HCT116 (cell line): ENCODE data around the gene ADRA2A. TPM values are rescaled to one million over a fixed set of nuclear protein-coding genes. Genes with fewer than 3 reads are reported as not detected.

Experiments used
- ATAC-seq: fragments of 200-7000 bp; cut with Tn5 transposase; 2 replicates; pipeline ENCODE4 v1.9.1; 2020; ENCODE audit warnings: mild to moderate bottlenecking, moderate library complexity
- BruUV-seq: library from RNA; stranded (reverse); fragments of 400-500 nt; replicated peaks from 2 replicates; lab custom pipeline; 2021; lab: Mats Ljungman, UMichigan
- CTCF ChIA-PET: fragments of 300-600 bp; sonication (Branson Sonifier 250); formaldehyde crosslinking; loops from one replicate; lab custom pipeline; 2021; ENCODE audit warnings: antibody characterized with exemption; lab: Charles Lee
- POLR2A ChIA-PET: fragments of 300-600, 350-600 bp; sonication (Branson Sonifier 250); formaldehyde crosslinking; loops from one replicate; lab custom pipeline; 2021; ENCODE audit warnings: antibody characterized with exemption; lab: Charles Lee
- RAD21 ChIA-PET, 2 experiments: fragments of 300-600 bp; sonication (Branson Sonifier 250); formaldehyde crosslinking; loops; one replicate each; lab custom pipeline; 2023; ENCODE audit warnings: low total read pairs in 2 of 2; ENCODE audit not compliant: uncharacterized antibody in 2 of 2, unreplicated experiment in 2 of 2, low non-redundant PET in 1 of 2; lab: Charles Lee
- DNase-seq: peaks from one replicate; pipeline ENCODE4 v3.0.0-alpha.2; 2010; ENCODE audit warnings: low read depth, low spot score
- H2AFZ ChIP-seq: fragments of 200-600 bp; shearing (Covaris generic), sonication (generic); 2 replicates; pipeline ENCODE4 v1.6.1; 2017; ENCODE audit warnings: low read depth, mixed run types, mixed read lengths, antibody characterized with exemption, low read length; ENCODE audit not compliant: poor library complexity, severe bottlenecking
- H3K27ac ChIP-seq: 2 replicates; pipeline ENCODE4 v1.5.1; 2012; ENCODE audit warnings: low read depth, low read length
- H3K27me3 ChIP-seq: fragments of 200-600 bp; sonication (generic); 2 replicates; pipeline ENCODE4 v1.6.1; 2016; ENCODE audit warnings: mixed run types, low read length, mixed read lengths; ENCODE audit not compliant: insufficient read depth
- H3K36me3 ChIP-seq, 2 experiments: fragments of 200-500 bp in 1 of 2; fragments of 200-600 bp in 1 of 2; sonication (Bioruptor generic) in 1 of 2; sonication (generic) in 1 of 2; 2 replicates each; pipeline versions ENCODE4 v1.5.1 to v1.6.1; 2014 to 2016; ENCODE audit warnings: low read length in 2 of 2, inconsistent platforms in 1 of 2, mixed read lengths in 1 of 2, mixed run types in 1 of 2; ENCODE audit not compliant: insufficient read depth in 2 of 2, control insufficient read depth in 1 of 2
- H3K4me1 ChIP-seq, 2 experiments: fragments of 200-600 bp in 1 of 2; sonication (generic) in 1 of 2; 2 replicates each; pipeline versions ENCODE4 v1.5.1 to v1.6.1; 2012 to 2017; ENCODE audit warnings: low read length in 2 of 2, inconsistent platforms in 1 of 2, mild to moderate bottlenecking in 1 of 2, mixed read lengths in 1 of 2, mixed run types in 1 of 2, moderate library complexity in 1 of 2; ENCODE audit not compliant: insufficient read depth in 2 of 2, control insufficient read depth in 1 of 2
- H3K4me2 ChIP-seq: fragments of 200-600 bp; sonication (generic); 2 replicates; pipeline ENCODE4 v1.6.1; 2017; ENCODE audit warnings: mixed run types, low read length, mixed read lengths
- H3K4me3 ChIP-seq, 2 experiments: fragments of 200-600 bp in 1 of 2; sonication (generic) in 1 of 2; replicated peaks in 1 of 2; 2 replicates each; pipeline ENCODE4 v1.5.1; 2011 to 2016; ENCODE audit warnings: low read length in 2 of 2, control low read depth in 1 of 2, low read depth in 1 of 2, mild to moderate bottlenecking in 1 of 2, mixed read lengths in 1 of 2, mixed run types in 1 of 2
- H3K79me2 ChIP-seq: fragments of 200-600 bp; sonication (generic); 2 replicates; pipeline ENCODE4 v1.6.1; 2017; ENCODE audit warnings: mild to moderate bottlenecking, mixed run types, low read length, moderate library complexity, mixed read lengths; ENCODE audit not compliant: insufficient read depth
- H3K9ac ChIP-seq: fragments of 200-600 bp; sonication (generic); 2 replicates; pipeline ENCODE4 v1.6.1; 2016; ENCODE audit warnings: low read length, mixed read lengths
- H3K9me2 ChIP-seq: fragments of 200-600 bp; sonication (generic), shearing (Covaris generic); 2 replicates; pipeline ENCODE4 v1.6.1; 2017; ENCODE audit warnings: mixed run types, mild to moderate bottlenecking, moderate library complexity; ENCODE audit not compliant: insufficient read depth
- H3K9me3 ChIP-seq, 2 experiments: fragments of 200-500 bp in 1 of 2; fragments of 200-600 bp in 1 of 2; sonication (Bioruptor generic) in 1 of 2; sonication (generic) in 1 of 2; 2 replicates each; pipeline ENCODE4 v1.6.1; 2014 to 2017; ENCODE audit warnings: low read length in 2 of 2, mixed read lengths in 2 of 2, inconsistent platforms in 1 of 2, low read depth in 1 of 2, mild to moderate bottlenecking in 1 of 2, mixed run types in 1 of 2, moderate library complexity in 1 of 2; ENCODE audit not compliant: control insufficient read depth in 1 of 2, insufficient read depth in 1 of 2
- H4K20me1 ChIP-seq: fragments of 200-600 bp; sonication (generic), shearing (Covaris generic); 2 replicates; pipeline ENCODE4 v1.6.1; 2017; ENCODE audit warnings: mixed run types, mild to moderate bottlenecking, moderate library complexity; ENCODE audit not compliant: insufficient read depth
- CEBPB ChIP-seq: IDR thresholded peaks from 2 replicates; pipeline ENCODE4 v1.6.1; 2012; ENCODE audit warnings: low read depth
- CTCF ChIP-seq, 3 experiments: fragments of 200-600 bp in 1 of 3; sonication (generic) in 1 of 3; IDR thresholded peaks in 2 of 3; conservative IDR thresholded peaks in 1 of 3; 2 replicates each; pipeline ENCODE4 v1.5.1; 2012 to 2017; ENCODE audit warnings: low read depth in 2 of 3, low read length in 2 of 3, antibody characterized with exemption in 1 of 3, borderline replicate concordance in 1 of 3, control low read depth in 1 of 3, mild to moderate bottlenecking in 1 of 3, mixed read lengths in 1 of 3, mixed run types in 1 of 3, moderate library complexity in 1 of 3; ENCODE audit not compliant: insufficient read depth in 1 of 3
- EGR1 ChIP-seq: IDR thresholded peaks from 2 replicates; pipeline ENCODE4 v1.6.1; 2012; ENCODE audit warnings: low read depth
- ELF1 ChIP-seq: IDR thresholded peaks from 2 replicates; pipeline ENCODE4 v1.6.1; 2012; ENCODE audit warnings: low read depth, borderline replicate concordance
- EZH2 ChIP-seq: fragments of 200-600 bp; sonication (generic); IDR thresholded peaks from 2 replicates; pipeline ENCODE4 v1.6.1; 2017; ENCODE audit warnings: antibody characterized with exemption, mixed run types
- EZH2phosphoT487 ChIP-seq: fragments of 200-600 bp; IDR thresholded peaks from 2 replicates; pipeline ENCODE4 v1.6.1; 2018; ENCODE audit warnings: antibody characterized with exemption, borderline replicate concordance
- MAX ChIP-seq: IDR thresholded peaks from 2 replicates; pipeline ENCODE4 v1.6.1; 2012
- POLR2A ChIP-seq: IDR thresholded peaks from 2 replicates; pipeline ENCODE4 v1.7.0; 2011; ENCODE audit warnings: borderline replicate concordance; ENCODE audit not compliant: insufficient read depth, insufficient read length; ENCODE audit errors: extremely low read depth
- POLR2AphosphoS5 ChIP-seq: IDR thresholded peaks from 2 replicates; pipeline ENCODE4 v1.6.1; 2011; ENCODE audit warnings: mild to moderate bottlenecking, low read depth, low read length, moderate library complexity
- REST ChIP-seq: IDR thresholded peaks from 2 replicates; pipeline ENCODE4 v1.6.1; 2012; ENCODE audit warnings: low read depth
- SP1 ChIP-seq: IDR thresholded peaks from 2 replicates; pipeline ENCODE4 v1.6.1; 2012; ENCODE audit warnings: low read depth
- ZBTB33 ChIP-seq: IDR thresholded peaks from 2 replicates; pipeline ENCODE4 v1.6.1; 2011; ENCODE audit warnings: mild to moderate bottlenecking, low read length, moderate library complexity; ENCODE audit not compliant: insufficient replicate concordance; ENCODE audit errors: extremely low read depth
- ZFX ChIP-seq: fragments of 450-650 bp; IDR thresholded peaks from 2 replicates; pipeline ENCODE4 v1.6.1; 2017
- intact Hi-C: fragments of 100-400 bp; cut with micrococcal nuclease; formaldehyde crosslinking; loops from 2 replicates; pipeline ENCODE4 v1.10.0; 2022
- total RNA-seq: library from RNA; stranded (reverse); gene quantifications from one replicate; pipeline ENCODE4 v1.2.1, GENCODE V29; 2021; ENCODE audit not compliant: unreplicated experiment

Gene ADRA2A
- total RNA-seq, 1 experiment from 2014 or later: 0.15 TPM

GRCh38 chr10:111077479-111077784 lies 603 bp downstream of the ADRA2A start:
- no peak overlapping the region for H3K27ac ChIP-seq
- ATAC-seq: no peak
- TF ChIP-seq EZH2: no peak
- TF ChIP-seq POLR2A: no peak
- no peak for TF ChIP-seq MAX
- TF ChIP-seq ZBTB33: no peak
- TF ChIP-seq ZFX: no peak
- TF ChIP-seq CTCF (IDR thresholded peaks at IDR 0.05 in 2 of 3, conservative IDR thresholded peaks at IDR 0.05 in 1 of 3; ENCODE audit: borderline replicate concordance in 1 of 3, insufficient read depth in 1 of 3, low read depth in 2 of 3, low read length in 2 of 3): no peak
- TF ChIP-seq EGR1: no peak
- no peak for TF ChIP-seq REST
- no peak for TF ChIP-seq POLR2AphosphoS5
- TF ChIP-seq EZH2phosphoT487: no peak
- no peak for TF ChIP-seq SP1
- no peak for TF ChIP-seq CEBPB
- no peak for TF ChIP-seq ELF1
- no peak overlapping the region for H3K9ac ChIP-seq
- H3K79me2 ChIP-seq: no peaks in the 10 kb centered on the region
- H3K36me3 ChIP-seq: no peaks in the 10 kb centered on the region
- peaks cover 29% of the 10 kb centered on the region; the same call in 1 of the 2 replicates for H3K27me3 ChIP-seq
- no peak overlapping the region for H3K4me3 ChIP-seq
- intact Hi-C loops: loop anchor here (5.0 to 10.0 kb wide), 2 partner anchors 333 to 520 kb away; no protein-coding TSS in a partner anchor
- no peaks in the 10 kb centered on the region; a peak in 1 of 4 replicates for H3K4me1 ChIP-seq
- H3K9me2 ChIP-seq: no peaks in the 10 kb centered on the region
- H3K4me2 ChIP-seq: no peak overlapping the region
- no peak overlapping the region for H2AFZ ChIP-seq
- POLR2A ChIA-PET: no interaction called here
- BruUV-seq: no TSS peak
- no peaks in the 10 kb centered on the region for H3K9me3 ChIP-seq
- DNase-seq: no peak
- no peaks in the 10 kb centered on the region for H4K20me1 ChIP-seq
- RAD21 ChIA-PET: no interaction called here
- CTCF ChIA-PET: no interaction called here
